ENCODE measurements around the gene GFOD2.

Gene GFOD2

GRCh38 chr16:67666559-67667452 lies 52.3 kb downstream of the GFOD2 start, which contains the start of the genes C16orf86 and ENKD1:
Gene C16orf86, plus strand, starts transcription at chr16:67666814. Its CDS starts 157 bp downstream, at chr16:67666971.
Gene ENKD1, minus strand, starts transcription at chr16:67666750. Its CDS starts 308 bp downstream, at chr16:67666442.
- Histone ChIP-seq H4K20me1 (ENCODE audit: insufficient read depth) (no peaks in the 10 kb centered on the region), H3K79me2 (ENCODE audit: insufficient read depth, low read depth) (no peaks in the 10 kb centered on the region; the same call in 1 of the 2 replicates), H3K27me3 (ENCODE audit: insufficient read depth, low read depth) (no peaks in the 10 kb centered on the region), H3K4me1 (ENCODE audit: low read depth, poor library complexity, severe bottlenecking) (peaks cover 29% of the 10 kb centered on the region), H3K36me3 (ENCODE audit: insufficient read depth) (no peaks in the 10 kb centered on the region), H3K4me2 (peak within 1 kb of the TSS; percentile 90), H2AFZ (ENCODE audit: low read depth) (peak within 1 kb of the TSS; percentile 89), H3K27ac (peak within 1 kb of the TSS; percentile 59), H3K9ac (peak within 1 kb of the TSS; percentile 60), H3K4me3 (IDR thresholded peaks at IDR 0.05; ENCODE audit: insufficient read depth, low read depth, low read length) (no peak within 1 kb of the TSS)
- TF ChIP-seq CTCF (conservative IDR thresholded peaks at IDR 0.05; ENCODE audit: low read depth, low read length): no peak

GRCh38 chr16:67666032-67666551 lies 53.0 kb downstream of the GFOD2 start:
- TF ChIP-seq CTCF (conservative IDR thresholded peaks at IDR 0.05; ENCODE audit: low read depth, low read length): no peak
- Histone ChIP-seq H3K79me2 (ENCODE audit: insufficient read depth, low read depth) (no peaks in the 10 kb centered on the region; the same call in 1 of the 2 replicates), H3K4me2 (peak overlapping the region; percentile 90), H4K20me1 (ENCODE audit: insufficient read depth) (no peaks in the 10 kb centered on the region), H3K4me1 (ENCODE audit: low read depth, poor library complexity, severe bottlenecking) (peaks cover 33% of the 10 kb centered on the region), H3K27me3 (ENCODE audit: insufficient read depth, low read depth) (no peaks in the 10 kb centered on the region), H3K27ac (peak overlapping the region; percentile 59), H3K4me3 (IDR thresholded peaks at IDR 0.05; ENCODE audit: insufficient read depth, low read depth, low read length) (no peak overlapping the region), H3K36me3 (ENCODE audit: insufficient read depth) (no peaks in the 10 kb centered on the region), H2AFZ (ENCODE audit: low read depth) (peak overlapping the region; percentile 89), H3K9ac (peak overlapping the region; percentile 60)

GRCh38 chr16:67665598-67665997 lies 53.5 kb downstream of the GFOD2 start:
- Histone ChIP-seq H3K27ac (peak overlapping the region; percentile 59), H3K4me2 (peak overlapping the region; percentile 90), H2AFZ (ENCODE audit: low read depth) (peak overlapping the region; percentile 89; the same call in 1 of the 2 replicates), H4K20me1 (ENCODE audit: insufficient read depth) (no peaks in the 10 kb centered on the region), H3K36me3 (ENCODE audit: insufficient read depth) (no peaks in the 10 kb centered on the region), H3K9ac (peak overlapping the region; percentile 60), H3K4me3 (IDR thresholded peaks at IDR 0.05; ENCODE audit: insufficient read depth, low read depth, low read length) (no peak overlapping the region), H3K79me2 (ENCODE audit: insufficient read depth, low read depth) (no peaks in the 10 kb centered on the region; the same call in 1 of the 2 replicates), H3K4me1 (ENCODE audit: low read depth, poor library complexity, severe bottlenecking) (peaks cover 34% of the 10 kb centered on the region), H3K27me3 (ENCODE audit: insufficient read depth, low read depth) (no peaks in the 10 kb centered on the region)
- TF ChIP-seq CTCF (conservative IDR thresholded peaks at IDR 0.05; ENCODE audit: low read depth, low read length): no peak

GRCh38 chr16:67664871-67665270 lies 54.2 kb downstream of the GFOD2 start:
- Histone ChIP-seq H2AFZ (ENCODE audit: low read depth) (no peak overlapping the region), H3K27me3 (ENCODE audit: insufficient read depth, low read depth) (no peaks in the 10 kb centered on the region), H3K36me3 (ENCODE audit: insufficient read depth) (no peaks in the 10 kb centered on the region), H4K20me1 (ENCODE audit: insufficient read depth) (no peaks in the 10 kb centered on the region), H3K9ac (no peak overlapping the region), H3K4me1 (ENCODE audit: low read depth, poor library complexity, severe bottlenecking) (peaks cover 33% of the 10 kb centered on the region), H3K27ac (no peak overlapping the region), H3K4me2 (no peak overlapping the region), H3K4me3 (IDR thresholded peaks at IDR 0.05; ENCODE audit: insufficient read depth, low read depth, low read length) (no peak overlapping the region), H3K79me2 (ENCODE audit: insufficient read depth, low read depth) (no peaks in the 10 kb centered on the region; the same call in 1 of the 2 replicates)
- no peak for TF ChIP-seq CTCF (conservative IDR thresholded peaks at IDR 0.05; ENCODE audit: low read depth, low read length)

Data from KMS-11 (cell line).